ENCODE data around the gene GABRQ. TPM values are rescaled to one million over a fixed set of nuclear protein-coding genes. Genes with fewer than 3 reads are reported as not detected.

The GABRQ gene
- total RNA-seq, 1 experiment from 2014 or later = not detected

- CTCF ChIA-PET = interaction anchor here (1.1 to 2.0 kb wide), 3 partner anchors 175 to 284 kb away, joined by 4 to 12 read pairs (median 4); no protein-coding TSS in a partner anchor
- BruUV-seq (replicated peaks) = no TSS peak
- H3K27me3 Mint-ChIP-seq (ENCODE audit: unreplicated experiment) = peaks cover 29% of the 10 kb centered on the region
- DNase-seq = peak; percentile 21
- H3K4me1 Mint-ChIP-seq (ENCODE audit: low read depth, unreplicated experiment) = no peaks in the 10 kb centered on the region
- intact Hi-C loops (cut with micrococcal nuclease; ENCODE audit: unreplicated experiment) = loop anchor here (2.0 kb wide), 1 partner anchor 179 kb away; no protein-coding TSS in a partner anchor
- no peak overlapping the region for H3K4me3 Mint-ChIP-seq (ENCODE audit: low read depth, unreplicated experiment)
- no peaks in the 10 kb centered on the region for H3K9me3 Mint-ChIP-seq (ENCODE audit: low read depth, unreplicated experiment)
- no peak overlapping the region for H3K27ac Mint-ChIP-seq (ENCODE audit: unreplicated experiment)
- peaks cover 4% of the 10 kb centered on the region for H3K36me3 Mint-ChIP-seq (ENCODE audit: insufficient read depth, unreplicated experiment)
- no peak for TF ChIP-seq CTCF (IDR thresholded peaks at IDR 0.05; ENCODE audit: unreplicated experiment)
Measured at GRCh38 chrX:152641996-152642395, 4.3 kb downstream of the GABRQ start.

GRCh38 chrX:152642931-152643564 lies 5.4 kb downstream of the GABRQ start:
- TF ChIP-seq CTCF (IDR thresholded peaks at IDR 0.05; ENCODE audit: unreplicated experiment) = no peak
- CTCF ChIA-PET = interaction anchor here (1.1 to 2.0 kb wide), 2 partner anchors 178 to 283 kb away, joined by 4 to 12 read pairs; no protein-coding TSS in a partner anchor
- BruUV-seq (replicated peaks) = no TSS peak
- intact Hi-C loops (cut with micrococcal nuclease; ENCODE audit: unreplicated experiment) = loop anchor here (2.0 kb wide), 1 partner anchor 178 kb away; no protein-coding TSS in a partner anchor
- DNase-seq = no peak
- Mint-ChIP-seq H3K27ac (ENCODE audit: unreplicated experiment) (no peak overlapping the region), H3K4me1 (ENCODE audit: low read depth, unreplicated experiment) (no peaks in the 10 kb centered on the region), H3K4me3 (ENCODE audit: low read depth, unreplicated experiment) (no peak overlapping the region), H3K27me3 (ENCODE audit: unreplicated experiment) (peaks cover 29% of the 10 kb centered on the region), H3K9me3 (ENCODE audit: low read depth, unreplicated experiment) (no peaks in the 10 kb centered on the region), H3K36me3 (ENCODE audit: insufficient read depth, unreplicated experiment) (peaks cover 2% of the 10 kb centered on the region)

GRCh38 chrX:152646961-152647360 lies 9.3 kb downstream of the GABRQ start:
- Mint-ChIP-seq H3K4me1 (ENCODE audit: low read depth, unreplicated experiment) (no peaks in the 10 kb centered on the region), H3K27me3 (ENCODE audit: unreplicated experiment) (peaks cover 50% of the 10 kb centered on the region), H3K36me3 (ENCODE audit: insufficient read depth, unreplicated experiment) (peaks cover 2% of the 10 kb centered on the region), H3K4me3 (ENCODE audit: low read depth, unreplicated experiment) (no peak overlapping the region), H3K9me3 (ENCODE audit: low read depth, unreplicated experiment) (no peaks in the 10 kb centered on the region), H3K27ac (ENCODE audit: unreplicated experiment) (no peak overlapping the region)
- CTCF ChIA-PET = interaction anchor here (1.2 kb wide), 1 partner anchor 11 kb away, joined by 3 read pairs; no protein-coding TSS in a partner anchor
- intact Hi-C loops (cut with micrococcal nuclease; ENCODE audit: unreplicated experiment) = no loop called here
- DNase-seq = no peak
- TF ChIP-seq CTCF (IDR thresholded peaks at IDR 0.05; ENCODE audit: unreplicated experiment) = no peak
- no TSS peak for BruUV-seq (replicated peaks)

- Mint-ChIP-seq H3K9me3 (ENCODE audit: low read depth, unreplicated experiment) (no peaks in the 10 kb centered on the region), H3K4me1 (ENCODE audit: low read depth, unreplicated experiment) (no peaks in the 10 kb centered on the region), H3K36me3 (ENCODE audit: insufficient read depth, unreplicated experiment) (peaks cover 3% of the 10 kb centered on the region), H3K27ac (ENCODE audit: unreplicated experiment) (no peak overlapping the region), H3K27me3 (ENCODE audit: unreplicated experiment) (peaks cover 60% of the 10 kb centered on the region), H3K4me3 (ENCODE audit: low read depth, unreplicated experiment) (no peak overlapping the region)
- intact Hi-C loops (cut with micrococcal nuclease; ENCODE audit: unreplicated experiment) = no loop called here
- no peak for DNase-seq
- no peak for TF ChIP-seq CTCF (IDR thresholded peaks at IDR 0.05; ENCODE audit: unreplicated experiment)
- BruUV-seq (replicated peaks) = no TSS peak
- CTCF ChIA-PET = no interaction called here
Measured at GRCh38 chrX:152647978-152648377, 10.3 kb downstream of the GABRQ start.
